Endothelial cell of umbilical vein (primary cell): ENCODE results near the gene CEBPA. TPM values are rescaled to one million over a fixed set of nuclear protein-coding genes. Genes with fewer than 3 reads are reported as not detected.
A peak's percentile ranks its signal among the peaks of the same experiment; 100 is the strongest.

ENCODE experiments used
- Bru-seq: library from RNA; stranded (reverse); fragments of 400-500 nt; gene quantifications from one replicate; lab custom pipeline; 2021; lab: Mats Ljungman, UMichigan
- BruChase-seq, 2 experiments: library from RNA; stranded (reverse); fragments of 400-500 nt; gene quantifications; one replicate each; lab custom pipeline; 2021; lab: Mats Ljungman, UMichigan
- BruUV-seq: library from RNA; stranded (reverse); fragments of 400-500 nt; replicated peaks from 2 replicates; lab custom pipeline; 2021; lab: Mats Ljungman, UMichigan
- CTCF ChIA-PET: fragments of 300-600, 350-600 bp; sonication (Branson Sonifier 250); formaldehyde crosslinking; loops from one replicate; lab custom pipeline; 2021; ENCODE audit warnings: antibody characterized with exemption, inconsistent platforms; lab: Charles Lee
- POLR2A ChIA-PET: fragments of 300-600, 350-600 bp; sonication (Branson Sonifier 250); formaldehyde crosslinking; loops from one replicate; lab custom pipeline; 2021; ENCODE audit warnings: antibody characterized with exemption, inconsistent platforms; lab: Charles Lee
- DNase-seq: peaks from one replicate; pipeline ENCODE4 v3.0.0-alpha.2; 2011; ENCODE audit warnings: low read depth, low spot score
- FAIRE-seq: peaks from 2 replicates; lab custom pipeline; 2011; peaks lifted over from hg19 to GRCh38; lab: Jason Lieb, UNC
- H2AFZ ChIP-seq: 2 replicates; pipeline ENCODE4 v1.6.0; 2012; ENCODE audit warnings: low read depth, low read length, control low read depth, inconsistent platforms
- H3K27ac ChIP-seq: 2 replicates; pipeline ENCODE4 v1.5.1; 2011; ENCODE audit warnings: low read depth, mild to moderate bottlenecking, control low read depth, low read length, moderate library complexity; ENCODE audit not compliant: insufficient read depth
- H3K27me3 ChIP-seq, 2 experiments: 2 replicates each; pipeline versions ENCODE4 v1.6.0 to v1.6.1; 2011; ENCODE audit warnings: low read length in 2 of 2, mixed read lengths in 1 of 2; ENCODE audit not compliant: control insufficient read depth in 2 of 2, insufficient read depth in 2 of 2
- H3K36me3 ChIP-seq, 2 experiments: 2 replicates in 1 of 2; 3 replicates in 1 of 2; pipeline ENCODE4 v1.5.1; 2011; ENCODE audit warnings: low read length in 2 of 2, mild to moderate bottlenecking in 1 of 2, moderate library complexity in 1 of 2; ENCODE audit not compliant: control insufficient read depth in 2 of 2, insufficient read depth in 2 of 2; ENCODE audit errors: extremely low read depth in 1 of 2
- H3K4me1 ChIP-seq: 3 replicates; pipeline ENCODE4 v1.5.1; 2011; ENCODE audit warnings: mild to moderate bottlenecking, low read length; ENCODE audit not compliant: control insufficient read depth, insufficient read depth; ENCODE audit errors: extremely low read depth
- H3K4me2 ChIP-seq: 2 replicates; pipeline ENCODE4 v1.6.1; 2011; ENCODE audit warnings: low read length, control low read depth, mixed read lengths; ENCODE audit not compliant: insufficient read depth
- H3K4me3 ChIP-seq, 3 experiments: fragments of 200-600 bp in 1 of 3; sonication (generic), shearing (Covaris generic) in 1 of 3; replicated peaks in 1 of 3; 2 replicates each; pipeline ENCODE4 v1.5.1; 2011 to 2016; ENCODE audit warnings: control low read depth in 3 of 3, low read length in 3 of 3, mild to moderate bottlenecking in 2 of 3, inconsistent platforms in 1 of 3, low read depth in 1 of 3, moderate library complexity in 1 of 3; ENCODE audit not compliant: insufficient read depth in 1 of 3
- H3K79me2 ChIP-seq: 2 replicates; pipeline ENCODE4 v1.6.0; 2012; ENCODE audit warnings: low read length, inconsistent platforms; ENCODE audit not compliant: control insufficient read depth, insufficient read depth
- H3K9ac ChIP-seq: replicated peaks from 2 replicates; pipeline ENCODE3; 2011; ENCODE audit warnings: low read length, control low read depth; ENCODE audit not compliant: insufficient read depth; ENCODE audit errors: extremely low read depth
- H3K9me1 ChIP-seq: replicated peaks from 3 replicates; pipeline ENCODE4 v1.6.0; 2011; ENCODE audit warnings: mild to moderate bottlenecking, low read length; ENCODE audit not compliant: control insufficient read depth, insufficient read depth; ENCODE audit errors: extremely low read depth
- H3K9me3 ChIP-seq: replicated peaks from 2 replicates; pipeline ENCODE4 v1.5.1; 2012; ENCODE audit warnings: low read length, inconsistent platforms; ENCODE audit not compliant: control insufficient read depth, insufficient read depth
- H4K20me1 ChIP-seq: replicated peaks from 2 replicates; pipeline ENCODE3; 2011; ENCODE audit warnings: mild to moderate bottlenecking, low read length; ENCODE audit not compliant: control insufficient read depth, insufficient read depth; ENCODE audit errors: extremely low read depth
- CTCF ChIP-seq, 2 donors: IDR thresholded peaks; 1 replicate in 1 of 2; 2 replicates in 1 of 2; pipeline ENCODE4 v1.5.1; 2011; ENCODE audit warnings: low read length in 2 of 2, mild to moderate bottlenecking in 2 of 2, moderate library complexity in 2 of 2, control low read depth in 1 of 2, inconsistent platforms in 1 of 2, low read depth in 1 of 2; ENCODE audit not compliant: insufficient read depth in 1 of 2; ENCODE audit errors: extremely low read depth in 1 of 2
- EZH2 ChIP-seq: IDR thresholded peaks from 2 replicates; pipeline ENCODE4 v1.6.1; 2012; ENCODE audit warnings: borderline replicate concordance, low read depth, mild to moderate bottlenecking, moderate library complexity, low read length, inconsistent platforms; ENCODE audit not compliant: severe bottlenecking
- FOS ChIP-seq: IDR thresholded peaks from 2 replicates; pipeline ENCODE4 v1.6.1; 2011; ENCODE audit warnings: mild to moderate bottlenecking, low read length, moderate library complexity, borderline replicate concordance; ENCODE audit not compliant: insufficient read depth
- GATA2 ChIP-seq: IDR thresholded peaks from 2 replicates; pipeline ENCODE4 v1.7.0; 2011; ENCODE audit warnings: low read depth, mild to moderate bottlenecking, moderate library complexity, mixed read lengths, low read length; ENCODE audit not compliant: insufficient read length, insufficient read depth
- JUN ChIP-seq: IDR thresholded peaks from 2 replicates; pipeline ENCODE4 v1.6.1; 2011; ENCODE audit warnings: borderline replicate concordance, low read depth; ENCODE audit not compliant: insufficient read length, insufficient read depth
- MAX ChIP-seq: IDR thresholded peaks from 2 replicates; pipeline ENCODE4 v1.6.1; 2011; ENCODE audit not compliant: insufficient read depth, insufficient read length
- MYC ChIP-seq: IDR thresholded peaks from one replicate; pipeline ENCODE4 v1.6.1; 2011; ENCODE audit warnings: mild to moderate bottlenecking, low read depth, low read length
- POLR2A ChIP-seq: IDR thresholded peaks from 2 replicates; pipeline ENCODE4 v1.6.1; 2012; ENCODE audit warnings: low read depth, mild to moderate bottlenecking, control low read depth, low read length
- POLR2AphosphoS5 ChIP-seq: IDR thresholded peaks from 2 replicates; pipeline ENCODE4 v1.6.1; 2012; ENCODE audit warnings: low read depth, mild to moderate bottlenecking, control low read depth, low read length, moderate library complexity; ENCODE audit not compliant: insufficient read depth
- dilution Hi-C: fragments of 300-500 bp; cut with MboI; formaldehyde crosslinking; loops from one replicate; pipeline ENCODE4 v1.15.0; 2019; ENCODE audit warnings: low sequenced_read_pairs; ENCODE audit not compliant: extremely low pct_ligation_motif_present
- intact Hi-C: fragments of 100-400 bp; cut with micrococcal nuclease; formaldehyde crosslinking; loops from one replicate; pipeline ENCODE4 v1.10.0; 2022
- long read RNA-seq: library from polyadenylated mRNA; stranded (forward); transcript quantifications from one replicate; pipeline ENCODE4 v2.0.0, GENCODE V29; 2021
- polyA minus RNA-seq, 3 experiments: library from RNA; depleted of rRNA, polyadenylated mRNA; stranded (reverse); fragments of >200 nt; gene quantifications; 1 replicate in 1 of 3; 2 replicates in 2 of 3; pipeline ENCODE4 v1.2.3, GENCODE V29; 2011
- polyA plus RNA-seq, 4 experiments: library from polyadenylated mRNA; depleted of rRNA in 3 of 4; stranded (reverse) in 3 of 4; unstranded in 1 of 4; fragments of >200 nt; gene quantifications; 2 replicates each; pipeline versions ENCODE4 v1.2.1 to v1.2.3, GENCODE V29; 2011 to 2012; ENCODE audit warnings: missing spikeins in 1 of 4
- total RNA-seq: library from RNA; stranded (reverse); gene quantifications from 2 replicates; pipeline ENCODE4 v1.2.3, GENCODE V29; 2021

CEBPA gene
- total RNA-seq (not detected in 2 replicates), polyA plus RNA-seq (0.05 and 0.06 TPM in 2 replicates), polyA minus RNA-seq (0.11 TPM in 1 of 2 replicates, not detected in the other), Bru-seq, nascent RNA (not detected), BruChase-seq, experiment 1, labeled RNA remaining after a 6-hour chase (percentile 16 among the genes with signal in this experiment), BruChase-seq, experiment 2, labeled RNA remaining after a 2-hour chase (not detected)
- 0.04 TPM in 2 replicates for polyA plus RNA-seq (2011; cell fraction: cytosol; rRNA removed)
- not detected in 2 replicates for polyA plus RNA-seq (2011; cell fraction: nucleus; rRNA removed)
- not detected in 2 replicates for polyA plus RNA-seq (2012)
- polyA minus RNA-seq (2011; cell fraction: cytosol; rRNA and poly(A)+ RNA removed): 6.9 TPM
- not detected in 2 replicates for polyA minus RNA-seq (2011; cell fraction: nucleus; rRNA and poly(A)+ RNA removed)
- long read RNA-seq: 0 reads

GRCh38 chr19:33302175-33302973 lies at the start of gene CEBPA:
CEBPA (minus strand) TSS chr19:33302534; CDS start chr19:33302414, 120 bp downstream.
- H3K27me3 ChIP-seq: peaks cover 25 to 46% of the 10 kb centered on the region in 2 experiments

More at GRCh38 chr19:33302175-33302973, at the start of gene CEBPA:
- ChIA-PET CTCF (interaction anchor here (0.8 to 2.2 kb wide), 10 partner anchors 10 to 476 kb away, joined by 3 to 13 read pairs (median 4); partner anchors contain the start of gene CEBPG), POLR2A (no interaction called here)
- Histone ChIP-seq H4K20me1 (no peaks in the 10 kb centered on the region), H3K4me3 (peak within 1 kb of the TSS; percentile 40 to 64 (median 58)), H3K4me1 (peaks cover 9% of the 10 kb centered on the region), H3K36me3 (no peaks in the 10 kb centered on the region), H3K9me1 (no peaks in the 10 kb centered on the region), H2AFZ (peak within 1 kb of the TSS; percentile 95), H3K9me3 (no peaks in the 10 kb centered on the region), H3K4me2 (peak within 1 kb of the TSS; percentile 58), H3K79me2 (no peaks in the 10 kb centered on the region), H3K27ac (no peak within 1 kb of the TSS), H3K9ac (peak within 1 kb of the TSS; percentile 37)
- DNase-seq (peak; percentile 60), FAIRE-seq (no peak)
- TF ChIP-seq MAX (no peak), MYC (no peak), CTCF (IDR thresholded peaks at IDR 0.05; ENCODE audit: extremely low read depth in 1 of 2, insufficient read depth in 1 of 2, low read depth in 1 of 2, low read length in 2 of 2) (peak; percentile 42 to 52), POLR2AphosphoS5 (no peak), FOS (no peak), EZH2 (peak; percentile 38), GATA2 (no peak), JUN (no peak), POLR2A (no peak)
- dilution Hi-C loops: no loop called here
- BruUV-seq: no TSS peak
- intact Hi-C loops: loop anchor here (1.0 to 5.0 kb wide), 3 partner anchors 68 to 95 kb away; partner anchors contain the start of gene CEBPG
